Activated T-cell treated with anti-CD3 and anti-CD28 coated beads for 1 hour (primary cell): ENCODE data around the gene BRSK2.

Experiments
- DNase-seq: peaks from one replicate; pipeline ENCODE4 v3.0.0-alpha.2; 2020; ENCODE audit warnings: low read depth

BRSK2 gene

DNA sequence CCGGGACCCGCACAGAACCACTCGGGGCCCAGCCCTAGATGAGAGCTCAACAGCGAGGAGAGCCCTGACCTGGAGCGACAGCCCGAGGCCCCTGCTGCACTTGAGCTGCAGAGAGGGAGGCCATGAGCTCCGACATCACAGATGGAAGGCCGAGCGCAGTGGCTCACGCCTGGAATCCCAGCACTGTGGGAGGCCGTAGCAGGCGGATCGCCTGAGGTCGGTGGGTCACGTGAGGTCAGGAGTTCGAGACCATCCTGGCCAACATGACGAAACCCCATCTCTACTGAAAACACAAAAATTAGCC, 13.8 kb upstream of the BRSK2 start:
- no peak for DNase-seq

DNA sequence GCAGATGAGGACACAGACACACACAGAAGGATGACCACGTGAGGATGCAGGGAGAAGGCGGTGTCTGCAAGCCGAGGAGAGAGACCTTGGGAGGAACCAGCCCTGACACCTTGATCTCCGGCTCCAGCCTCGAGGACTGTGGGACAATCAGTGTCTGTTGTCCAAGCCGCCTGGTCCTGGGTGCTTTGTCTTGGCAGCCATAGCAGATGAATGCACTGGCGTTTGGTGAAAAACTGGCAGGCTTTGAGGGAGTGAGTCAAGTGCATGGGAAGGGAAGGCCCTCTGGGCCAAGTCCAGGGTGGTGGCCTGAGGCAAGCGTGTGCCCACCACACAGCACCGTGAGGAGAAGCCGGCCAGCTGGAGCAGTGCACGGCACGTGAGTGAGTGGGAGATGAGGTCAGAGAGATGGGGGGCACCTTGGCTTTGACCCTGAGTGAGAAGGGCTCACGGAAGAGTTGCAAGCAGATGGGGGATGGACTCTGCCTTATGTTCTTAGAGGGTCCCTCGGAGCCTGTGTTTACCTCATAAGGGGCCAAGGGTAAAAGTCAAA, 12.4 kb upstream of the BRSK2 start:
- DNase-seq: no peak

DNA sequence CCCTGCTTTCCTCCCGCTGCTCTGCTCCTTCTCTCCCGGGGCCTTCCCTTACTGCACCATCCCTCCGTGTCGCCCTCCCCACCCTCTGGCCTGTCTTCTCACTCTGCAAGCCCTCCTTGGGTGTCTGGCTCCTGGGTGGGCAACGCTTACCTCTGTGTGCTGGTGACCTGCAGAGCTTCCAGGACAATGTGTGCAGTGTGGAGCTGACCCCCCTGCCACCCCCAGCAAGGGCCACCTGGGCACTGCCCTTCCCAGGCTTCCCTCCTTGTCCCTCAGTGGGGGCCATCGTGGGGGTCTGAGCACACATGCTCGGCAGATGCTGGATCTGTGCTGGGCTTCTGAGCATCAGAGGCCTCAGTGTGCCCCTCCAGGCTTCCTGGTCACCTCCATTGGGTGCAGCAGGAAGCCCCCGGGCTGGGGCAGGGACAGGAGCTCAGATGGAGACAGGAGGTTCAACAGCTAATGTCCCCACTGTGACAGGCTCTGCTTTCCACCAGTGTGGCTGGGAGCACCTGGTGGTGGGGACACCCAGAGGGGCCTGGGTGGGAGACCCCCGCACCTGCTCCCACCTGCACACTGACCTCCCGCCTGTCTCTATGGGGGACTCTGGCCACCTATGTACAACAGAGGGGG, 7.8 kb upstream of the BRSK2 start:
- no peak for DNase-seq

DNA sequence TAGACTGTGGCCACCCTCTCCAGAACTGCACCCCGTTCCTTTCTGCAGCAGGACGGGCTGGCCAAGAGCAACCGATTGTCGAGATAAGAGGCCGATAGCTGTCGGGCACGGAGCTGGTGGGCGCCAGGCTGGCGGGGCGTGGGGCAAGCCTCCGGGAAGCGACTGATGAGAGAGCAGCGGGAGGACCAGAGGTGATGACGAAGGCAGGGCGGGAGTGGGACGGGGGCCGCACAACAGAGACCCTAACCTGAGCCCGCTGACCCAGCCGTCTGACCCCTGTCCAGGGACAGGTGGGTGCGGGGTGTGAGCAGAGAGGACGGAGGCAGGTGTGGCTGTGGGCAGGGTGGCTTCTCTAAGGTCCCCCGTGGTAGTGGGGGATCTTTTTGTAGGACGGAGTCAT, 7.3 kb upstream of the BRSK2 start:
- no peak for DNase-seq

DNA sequence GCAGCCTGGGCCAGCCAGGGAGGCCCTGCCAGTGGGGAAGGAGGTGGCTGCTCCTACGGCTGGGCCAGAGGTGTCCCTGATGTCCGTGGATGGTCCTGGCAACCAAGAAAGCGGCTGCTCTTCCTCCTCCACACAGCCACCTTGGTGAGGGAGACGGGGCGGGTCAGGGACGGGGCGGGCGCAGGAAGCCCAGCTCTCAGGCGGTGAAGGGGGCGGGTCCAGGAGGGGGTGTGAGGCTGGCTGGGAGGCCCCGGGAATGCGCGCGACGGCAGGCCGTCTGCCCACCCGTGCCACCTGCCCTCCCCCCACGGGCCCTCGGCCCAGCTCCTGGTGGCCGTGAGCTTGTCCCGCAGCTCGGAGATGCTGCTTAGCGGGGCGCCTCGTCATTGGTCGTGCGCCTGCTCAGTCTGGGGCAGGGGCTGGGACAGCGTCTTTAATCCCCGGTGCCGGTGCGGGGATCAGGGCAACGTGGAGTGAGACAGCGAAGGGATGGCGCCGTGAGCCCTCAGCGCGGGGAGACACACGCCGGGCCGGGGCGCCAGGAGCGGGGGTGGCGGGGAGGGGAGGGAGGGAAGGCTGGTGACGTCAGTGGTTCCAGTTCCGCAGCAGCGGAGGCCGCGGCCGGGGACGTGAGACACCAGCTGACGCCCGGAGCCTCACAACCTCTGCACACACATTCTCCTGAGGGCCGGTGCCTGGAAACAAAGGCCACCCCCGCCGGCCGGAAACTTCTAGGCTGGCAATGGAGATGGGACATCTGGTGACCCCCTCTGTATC, 6.7 kb upstream of the BRSK2 start:
- peak; percentile 68 for DNase-seq

DNA sequence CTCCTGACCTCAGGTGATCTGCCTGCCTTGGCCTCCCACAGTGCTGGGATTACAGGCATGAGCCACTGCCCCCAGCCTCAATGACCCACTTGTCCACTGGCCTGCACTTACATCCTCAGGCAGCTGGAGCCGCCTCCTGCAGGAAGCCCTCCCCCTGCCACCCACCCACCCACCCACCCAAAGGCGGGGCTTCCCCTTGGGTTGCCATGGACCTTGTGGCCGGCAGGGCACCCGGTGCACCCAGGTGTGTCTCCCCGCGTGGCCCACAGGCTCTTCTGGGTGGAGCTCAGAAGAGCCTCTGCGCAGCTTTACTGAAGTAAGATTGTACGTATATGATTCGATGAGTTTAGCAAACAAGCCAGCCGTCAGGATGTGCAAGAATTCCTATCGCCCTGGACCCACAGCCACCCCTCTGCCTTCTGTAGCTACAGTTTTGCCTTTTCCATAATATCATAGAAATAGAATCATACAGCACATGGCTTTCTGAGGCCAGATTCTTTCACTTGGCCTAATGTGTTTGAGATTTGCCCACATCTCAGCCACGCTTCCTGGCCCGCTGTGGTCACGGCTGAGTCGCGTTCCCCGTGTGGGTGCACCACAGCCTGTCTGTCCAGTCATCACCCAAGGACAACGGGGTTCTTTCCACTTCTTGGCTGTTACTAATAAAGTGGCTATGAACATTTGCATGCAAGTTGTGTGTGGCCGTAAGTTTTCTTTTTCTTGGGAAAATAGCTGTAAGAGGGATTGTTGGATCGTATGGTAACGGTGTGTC, 5.3 kb upstream of the BRSK2 start:
- no peak for DNase-seq

DNA sequence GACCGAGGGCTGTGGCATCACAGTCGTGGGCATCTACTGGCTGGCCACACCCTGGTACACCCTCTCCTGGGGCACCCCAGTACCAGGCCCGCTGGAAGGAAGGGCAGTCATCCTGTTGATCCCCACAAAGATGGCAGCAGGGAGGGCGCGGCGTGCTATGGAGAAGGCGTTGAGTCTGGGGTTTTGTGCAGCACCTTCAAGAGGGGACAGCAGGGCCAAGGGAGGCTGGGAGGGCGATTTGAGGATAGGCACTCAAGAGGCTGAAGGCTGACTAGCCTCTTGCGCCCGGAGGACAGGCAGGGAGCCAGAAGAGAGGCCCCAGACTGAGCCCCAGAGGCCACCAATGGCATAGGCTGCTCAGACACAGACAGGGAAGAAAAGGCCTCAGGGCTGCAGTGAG, 2.2 kb upstream of the BRSK2 start:
- no peak for DNase-seq

DNA sequence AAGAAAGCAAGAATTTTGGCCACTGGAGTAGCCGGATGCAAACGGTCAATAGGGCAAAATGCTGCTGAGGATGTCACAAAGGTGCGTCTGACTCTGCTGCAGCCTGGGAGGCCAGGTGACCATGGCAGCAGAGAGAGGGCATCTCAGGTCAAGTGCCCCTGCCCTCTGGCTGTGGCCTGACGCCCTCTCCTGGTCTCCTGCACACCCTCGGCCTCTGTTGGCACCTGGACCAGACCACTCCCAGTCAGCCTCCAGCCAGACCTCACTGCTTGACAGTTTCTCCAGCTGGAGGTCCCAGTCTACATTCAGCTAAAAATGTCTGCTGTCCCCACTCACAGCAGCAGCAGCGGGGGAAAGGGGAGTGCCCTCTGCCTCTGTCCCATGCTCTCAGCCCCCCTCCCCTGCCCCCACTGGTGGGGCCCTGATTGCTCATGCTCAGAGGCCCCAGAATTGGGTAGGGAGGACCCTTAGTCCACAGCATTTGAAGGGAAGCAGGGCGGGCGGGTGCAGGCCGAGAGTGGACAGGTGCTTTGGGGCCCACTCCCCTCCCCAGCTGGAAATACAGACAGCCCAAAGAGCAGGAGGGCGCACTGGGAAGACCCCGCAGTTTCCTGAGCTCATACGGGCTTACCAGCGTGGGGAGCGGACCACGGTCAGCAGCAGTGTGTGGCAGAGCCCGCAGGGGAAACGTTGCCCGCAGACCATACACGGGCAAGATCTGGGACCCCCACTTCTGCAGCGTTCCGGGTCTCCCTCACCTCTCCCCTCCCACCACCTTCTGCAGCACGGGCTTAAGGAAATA, 1.6 kb upstream of the BRSK2 start:
- DNase-seq: no peak

DNA sequence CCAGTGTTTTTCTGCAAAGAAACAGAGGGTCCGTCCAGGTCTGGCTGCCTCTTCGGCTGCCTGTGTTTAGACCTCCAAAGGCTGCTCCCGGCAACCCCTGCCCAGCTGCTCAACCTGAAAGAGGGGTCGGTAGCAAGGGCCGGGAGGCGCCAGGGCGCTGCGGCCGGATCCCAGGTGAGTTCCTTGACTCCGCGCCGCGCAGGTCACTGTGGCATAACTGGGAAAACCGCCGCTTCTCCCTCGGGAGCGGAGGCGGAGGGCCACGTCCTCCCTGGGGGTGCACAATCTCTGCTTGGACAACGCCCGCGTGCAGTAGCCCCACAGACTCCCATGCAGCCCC, 1.0 kb upstream of the BRSK2 start:
- DNase-seq: no peak

DNA sequence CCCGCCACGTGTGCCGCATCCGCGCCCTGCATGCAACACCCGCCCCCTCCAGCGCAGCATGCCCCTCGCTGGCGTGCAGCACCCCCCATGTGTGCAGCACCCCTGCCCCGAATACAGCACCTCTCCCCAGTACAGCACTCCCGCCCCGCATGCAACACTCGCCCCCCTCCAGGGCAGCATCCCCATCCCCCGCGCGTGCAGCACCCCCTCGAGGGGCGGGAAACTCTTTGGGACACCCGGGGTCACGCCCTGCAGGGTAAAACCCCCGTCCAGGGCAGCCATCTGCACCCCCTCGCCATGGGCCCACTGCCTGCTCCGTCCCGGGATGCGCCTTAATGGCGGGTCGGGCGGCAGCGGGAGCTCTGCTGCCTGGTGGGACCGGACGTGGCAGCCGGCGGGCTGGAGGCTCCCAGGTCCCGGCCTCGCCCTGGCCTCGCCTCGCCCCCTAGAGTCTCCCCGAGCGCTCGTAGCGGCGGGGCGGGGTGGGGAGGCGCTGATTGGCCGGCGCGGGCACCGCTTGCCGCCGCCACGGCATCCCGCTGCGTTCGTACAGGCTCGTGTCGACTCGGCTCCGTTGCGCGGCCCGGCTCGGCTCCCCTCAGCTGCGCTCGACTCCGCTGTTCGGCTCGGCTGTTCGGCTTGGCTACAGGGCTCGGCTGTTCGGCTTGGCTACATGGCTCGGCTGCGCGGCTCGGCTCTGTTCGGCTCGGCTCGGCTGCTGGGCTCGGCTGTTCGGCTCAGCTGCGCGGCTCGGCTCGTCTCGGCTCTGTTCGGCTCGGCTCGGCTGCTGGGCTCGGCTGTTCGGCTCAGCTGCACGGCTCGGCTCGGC, 417 bp upstream of the BRSK2 start:
- peak; percentile 90 for DNase-seq

DNA sequence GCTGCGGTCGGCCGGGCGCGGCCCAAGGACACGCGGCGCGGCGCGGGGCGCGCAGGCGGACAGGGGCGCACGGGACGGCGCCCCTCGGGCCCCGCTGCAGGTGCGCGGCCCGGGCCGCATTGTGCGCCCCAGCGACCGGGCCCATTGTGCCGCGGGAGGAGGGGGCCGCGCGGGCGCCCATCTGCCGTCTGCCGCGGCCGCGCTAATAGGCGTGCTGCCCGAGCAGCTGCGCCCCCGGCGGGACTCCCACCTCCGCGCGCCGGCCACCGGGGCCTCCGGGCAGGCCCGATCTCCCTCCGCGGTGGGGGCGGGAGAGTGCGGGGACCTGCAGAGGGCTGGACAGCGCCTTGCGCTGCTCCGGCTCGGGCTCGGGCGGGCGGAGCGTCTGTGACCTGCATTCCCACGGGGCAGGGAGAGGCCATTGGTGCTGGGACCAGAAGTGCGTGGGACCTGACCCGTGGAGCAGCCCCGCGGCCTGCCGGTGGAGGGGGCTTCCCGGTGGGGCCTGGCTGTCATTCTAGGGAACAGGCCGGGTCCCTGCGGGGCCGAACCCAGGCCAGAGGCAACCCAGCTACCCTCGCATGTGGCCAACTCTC, 933 bp downstream of the BRSK2 start:
- no peak for DNase-seq

DNA sequence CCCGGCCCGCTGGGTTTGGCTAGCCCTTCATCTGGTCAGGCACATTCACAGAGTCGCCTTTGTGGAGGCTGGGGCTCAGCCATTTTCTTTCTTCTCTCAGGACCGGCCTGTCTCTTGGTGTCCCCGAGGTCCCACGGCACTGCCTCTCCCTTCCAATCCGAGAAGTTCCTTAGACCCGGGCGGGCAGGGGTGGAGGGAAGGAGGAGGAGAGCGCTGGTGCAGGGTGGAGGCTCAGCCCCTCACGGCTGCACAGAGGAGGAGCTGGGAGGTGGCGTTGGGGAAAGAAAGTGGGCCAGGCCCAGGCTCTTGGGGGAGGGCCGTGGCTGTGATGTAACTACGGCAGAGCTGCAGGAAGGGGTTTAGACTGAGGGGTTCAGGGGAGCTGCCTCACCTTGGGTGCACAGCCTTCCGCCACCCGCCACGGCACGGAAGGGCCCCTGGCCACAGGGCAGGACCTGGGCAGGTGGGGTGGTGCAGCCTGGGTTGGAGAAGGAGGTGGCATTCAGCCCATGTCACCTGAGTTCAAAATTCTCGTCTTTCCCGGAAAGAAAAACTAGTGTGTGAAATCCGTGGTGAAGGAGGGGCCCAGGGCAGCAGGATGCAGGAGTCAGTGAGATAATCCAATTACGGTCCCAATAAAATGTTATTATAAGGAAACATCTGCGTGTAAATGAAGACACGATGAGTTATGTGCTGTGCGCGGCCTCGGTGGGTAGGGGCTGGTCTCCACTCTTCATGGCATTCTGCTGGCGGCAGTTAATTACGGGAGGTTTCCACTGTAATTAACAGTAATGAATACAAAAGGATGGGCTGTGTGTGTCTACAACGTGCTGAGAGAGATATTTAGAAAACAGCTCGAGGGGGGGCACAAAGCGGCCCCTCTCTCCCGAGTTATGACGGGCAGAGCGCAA, 1.7 kb downstream of the BRSK2 start:
- no peak for DNase-seq

DNA sequence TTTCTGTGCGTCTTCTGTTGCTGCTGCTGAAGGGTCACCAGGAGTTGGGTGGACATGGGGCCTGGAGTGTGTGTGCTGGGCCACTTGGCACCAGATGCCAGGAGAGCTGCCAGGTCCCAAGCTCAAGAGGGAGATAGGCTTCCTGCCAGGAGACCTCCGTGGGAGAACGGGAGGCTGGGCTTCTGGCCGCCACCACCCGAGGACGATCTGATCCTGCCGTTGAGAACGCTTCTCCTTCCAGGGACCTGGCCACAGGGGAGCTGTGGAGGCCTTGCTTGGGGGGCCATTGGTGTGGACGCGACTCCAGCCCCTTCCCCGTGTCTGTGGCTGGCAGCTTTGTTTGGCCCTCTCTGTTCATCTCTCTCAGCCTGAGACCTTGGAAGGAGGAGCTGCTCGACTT, 2.4 kb downstream of the BRSK2 start:
- DNase-seq: no peak

DNA sequence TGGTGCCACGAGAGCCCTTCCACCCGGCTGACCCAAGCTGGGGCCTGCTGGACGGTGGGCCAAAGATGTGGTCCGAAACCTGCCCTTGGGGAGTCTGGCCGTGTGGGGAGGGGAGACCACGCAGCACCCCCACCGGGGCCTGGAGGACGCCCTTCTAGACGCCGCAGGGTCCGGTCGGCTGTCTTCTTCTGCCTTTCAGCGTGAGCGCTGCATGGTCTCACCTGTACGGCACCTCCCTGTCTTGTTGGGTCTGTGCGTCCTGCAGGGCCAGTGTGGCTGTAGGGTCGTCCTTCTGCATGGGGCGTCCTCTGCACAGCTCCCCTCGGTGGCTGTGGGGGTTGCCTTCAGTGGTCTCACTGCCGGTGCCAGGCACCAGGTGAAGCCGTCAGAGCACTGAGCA, 2.8 kb downstream of the BRSK2 start:
- no peak for DNase-seq

DNA sequence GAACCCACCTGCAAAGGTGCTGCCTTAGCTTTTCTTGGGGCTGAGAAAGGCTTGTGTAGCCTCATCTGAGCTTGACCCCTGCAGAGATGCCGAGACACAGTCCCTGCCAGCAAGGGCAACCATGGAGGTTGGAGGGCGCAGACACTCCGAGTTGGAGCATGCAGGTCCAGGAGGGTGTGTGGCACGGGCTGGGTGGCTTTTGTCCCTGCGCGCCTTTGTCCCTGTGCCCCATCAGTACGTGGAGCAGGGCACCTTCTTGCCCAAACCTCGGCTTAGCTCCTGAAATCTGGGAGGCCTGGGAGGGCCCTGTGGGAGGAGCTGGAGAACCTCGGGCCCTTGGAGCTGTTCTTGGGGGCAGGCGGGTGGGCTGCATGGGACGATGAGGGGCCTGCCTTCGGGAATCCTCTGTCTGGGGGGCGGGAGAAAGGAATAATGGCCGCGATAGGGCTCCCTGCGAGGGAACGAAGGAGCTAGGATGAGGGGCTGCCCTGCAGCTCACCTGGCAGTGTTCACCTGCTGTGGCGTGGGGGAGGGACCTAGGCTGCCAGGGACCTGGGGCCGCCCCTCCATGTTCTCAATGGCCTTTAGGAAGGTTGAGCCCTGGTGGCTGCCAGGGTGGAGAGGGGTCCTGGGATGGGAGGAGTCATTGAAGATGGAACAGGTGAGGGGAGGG, 3.4 kb downstream of the BRSK2 start:
- DNase-seq: no peak

DNA sequence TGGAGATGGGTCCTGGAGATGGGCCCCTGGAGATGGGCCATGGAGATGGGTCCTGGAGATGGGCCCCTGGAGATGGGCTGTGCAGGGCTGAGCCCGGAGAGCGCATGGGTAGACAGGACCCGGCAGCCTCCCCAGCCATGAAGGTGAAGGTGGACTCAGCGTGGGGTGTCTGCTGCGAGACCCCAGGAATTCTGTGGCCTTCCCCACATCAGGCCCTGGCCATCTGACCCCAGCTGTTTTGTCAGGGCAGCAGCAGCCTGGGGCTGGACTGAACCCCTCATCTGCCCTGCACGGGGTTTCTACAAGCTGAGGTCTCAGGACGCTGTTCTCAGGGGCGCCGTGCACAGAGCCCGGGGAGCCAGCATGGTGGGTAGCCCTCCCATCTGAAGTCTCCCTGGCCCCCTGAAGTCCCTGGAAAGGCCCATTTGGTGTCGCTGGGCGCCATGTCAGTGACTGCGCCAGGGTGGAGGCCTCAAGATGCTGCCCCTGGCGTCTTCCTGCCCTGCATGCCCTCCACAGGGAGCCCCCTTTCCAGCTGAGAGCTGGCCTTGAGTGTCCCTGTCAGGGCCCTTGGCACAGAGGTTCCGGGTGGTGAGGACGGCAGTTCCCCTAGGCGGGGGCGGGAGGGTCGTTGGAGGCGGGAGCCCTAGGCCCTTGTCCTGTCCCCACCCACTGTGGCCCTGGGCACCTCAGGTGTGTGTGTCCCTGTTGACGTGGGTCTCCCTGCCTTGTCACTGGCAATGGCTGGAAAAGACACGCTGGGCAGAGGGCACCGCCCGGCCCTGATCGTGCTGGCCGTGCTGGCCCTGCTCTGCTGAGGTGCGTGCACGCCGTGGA, 5.4 kb downstream of the BRSK2 start:
- no peak for DNase-seq

DNA sequence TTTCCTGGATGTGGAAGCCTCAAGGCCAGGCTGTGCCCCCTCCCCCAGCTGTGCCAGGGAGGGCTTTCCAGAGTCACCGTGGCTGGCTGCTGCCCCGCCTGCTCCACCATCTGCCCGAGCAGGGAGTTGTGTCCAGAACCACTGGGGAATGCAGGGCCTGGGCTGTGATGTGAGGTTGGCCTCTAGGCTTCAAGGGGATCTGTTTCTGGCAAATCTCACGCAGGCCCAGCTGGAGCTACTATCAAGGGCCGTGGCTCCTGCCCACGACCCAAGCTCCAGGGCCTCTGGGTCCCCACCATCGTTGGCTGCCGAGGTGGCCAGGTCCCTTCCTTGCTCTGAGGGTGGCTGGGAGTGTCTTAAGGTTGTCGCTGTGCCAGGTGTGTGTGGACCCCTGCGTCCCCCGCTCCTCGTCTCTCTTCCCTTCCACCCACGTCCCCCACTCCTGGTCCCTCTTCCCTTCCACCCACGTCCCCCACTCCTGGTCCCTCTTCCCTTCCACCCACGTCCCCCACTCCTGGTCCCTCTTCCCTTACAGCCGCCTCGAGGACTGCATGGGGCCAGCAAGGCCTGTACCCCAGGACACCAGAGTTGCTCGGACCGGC, 6.1 kb downstream of the BRSK2 start:
- no peak for DNase-seq

DNA sequence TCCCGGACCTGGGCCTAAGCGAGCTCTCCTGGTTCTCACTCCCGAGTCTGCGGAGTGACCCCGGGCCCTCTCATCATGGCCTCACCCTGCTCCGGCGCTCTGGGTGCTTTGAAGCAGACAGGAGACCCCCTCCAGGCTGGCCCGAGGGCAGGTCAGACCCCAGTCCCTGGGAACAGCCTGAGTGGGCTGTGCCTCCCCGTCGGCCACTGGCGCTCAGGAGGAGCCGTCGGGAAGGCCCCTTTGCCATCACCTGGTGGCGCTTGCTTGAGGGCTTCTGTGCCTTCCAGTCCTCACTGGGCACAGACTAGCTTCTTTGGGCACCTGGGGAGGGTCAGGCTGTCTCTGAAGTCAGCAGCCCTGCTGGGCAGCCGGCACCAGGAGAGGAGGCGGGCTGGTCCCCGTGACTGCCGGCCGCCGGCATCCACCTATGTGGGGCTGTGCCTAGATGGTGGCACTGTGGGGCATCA, 6.7 kb downstream of the BRSK2 start:
- DNase-seq: no peak
